HUES64 (cell line): ENCODE measurements around the gene RAPGEF2.

ENCODE experiments used
- H3K27ac ChIP-seq: 2 replicates; pipeline ENCODE4 v1.7.0; 2013; ENCODE audit warnings: low read depth, low read length, inconsistent platforms
- H3K27me3 ChIP-seq: 2 replicates; pipeline ENCODE4 v1.6.1; 2013; ENCODE audit warnings: mild to moderate bottlenecking, low read length; ENCODE audit not compliant: insufficient read depth
- H3K36me3 ChIP-seq: 2 replicates; pipeline ENCODE4 v1.6.1; 2013; ENCODE audit warnings: mild to moderate bottlenecking, low read length; ENCODE audit not compliant: insufficient read depth
- H3K4me1 ChIP-seq: 2 replicates; pipeline ENCODE4 v1.6.1; 2013; ENCODE audit warnings: mild to moderate bottlenecking, low read length, moderate library complexity; ENCODE audit not compliant: insufficient read depth
- H3K4me3 ChIP-seq: 2 replicates; pipeline ENCODE4 v1.5.1; 2013; ENCODE audit warnings: mild to moderate bottlenecking, low read length, moderate library complexity
- H3K9ac ChIP-seq: 2 replicates; pipeline ENCODE4 v1.6.1; 2013; ENCODE audit warnings: mild to moderate bottlenecking, low read depth, low read length
- H3K9me3 ChIP-seq: 2 replicates; pipeline ENCODE4 v1.6.1; 2013; ENCODE audit warnings: low read depth, low read length; ENCODE audit not compliant: insufficient read depth
- WGBS: fragments of 150-250, 120-280 bp; methylation state at CpG from one replicate; pipeline ENCODE4 v1.1.7; 2013; ENCODE audit warnings: missing lambda C conversion rate; 5-methylcytosine and 5-hydroxymethylcytosine counted together

Gene RAPGEF2

DNA sequence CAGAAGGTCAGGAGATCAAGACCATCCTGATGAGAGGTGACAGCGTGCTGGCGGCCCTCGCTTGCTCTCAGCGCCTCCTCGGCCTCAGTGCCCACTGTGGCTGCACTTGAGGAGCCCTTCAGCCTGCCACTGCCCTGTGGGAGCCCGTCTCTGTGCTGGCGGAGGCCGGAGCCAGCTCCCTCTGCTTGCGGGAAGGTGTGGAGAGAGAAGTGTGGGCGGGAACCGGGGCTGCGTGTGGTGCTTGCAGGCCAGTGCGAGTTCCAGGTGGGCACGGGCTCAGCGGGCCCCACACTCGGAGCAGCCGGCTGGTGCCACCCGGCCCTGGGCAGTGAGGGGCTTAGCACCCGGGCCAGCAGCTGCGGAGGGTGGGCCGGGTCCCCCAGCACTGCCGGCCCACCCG, 286.9 kb downstream of the RAPGEF2 start:
- 94% methylated on average over 23 of the region's 23 CpGs for WGBS
- H3K9ac ChIP-seq: no peak overlapping the region
- H3K27ac ChIP-seq: no peak overlapping the region
- no peaks in the 10 kb centered on the region for H3K4me1 ChIP-seq
- H3K4me3 ChIP-seq: no peak overlapping the region
- no peaks in the 10 kb centered on the region for H3K36me3 ChIP-seq
- H3K27me3 ChIP-seq: peaks cover 14% of the 10 kb centered on the region; the same call in 1 of the 2 replicates
- no peaks in the 10 kb centered on the region; the same call in 1 of the 2 replicates for H3K9me3 ChIP-seq

- peaks cover 5% of the 10 kb centered on the region; the same call in 1 of the 2 replicates for H3K27me3 ChIP-seq
- H3K27ac ChIP-seq: no peak overlapping the region
- H3K36me3 ChIP-seq: no peaks in the 10 kb centered on the region
- no peak overlapping the region for H3K9ac ChIP-seq
- no peaks in the 10 kb centered on the region; the same call in 1 of the 2 replicates for H3K9me3 ChIP-seq
- 97% methylated on average over 12 of the region's 12 CpGs for WGBS
- no peak overlapping the region for H3K4me3 ChIP-seq
- H3K4me1 ChIP-seq: no peaks in the 10 kb centered on the region
These were observed 287.8 kb downstream of the RAPGEF2 start for GRCh38 chr4:159390648-159391047.

DNA sequence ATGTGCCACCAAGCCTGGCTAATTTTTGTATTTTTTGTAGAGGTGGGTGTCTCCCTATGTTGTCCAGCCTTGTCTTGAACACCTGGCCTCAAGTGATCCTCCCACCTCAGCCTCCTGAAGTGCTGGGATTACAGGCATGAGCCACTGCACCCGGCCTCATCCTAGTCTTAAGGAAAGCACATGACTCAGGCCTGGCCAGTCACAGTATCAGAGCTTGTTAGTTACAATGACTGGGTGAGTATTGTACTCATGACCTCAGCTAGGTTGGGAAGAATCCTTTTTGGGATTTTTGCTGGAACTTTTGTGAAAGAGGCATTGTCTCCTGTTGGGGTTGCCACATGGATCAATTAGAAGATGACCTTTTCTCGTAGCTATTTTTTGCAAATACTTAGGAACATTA, 292.8 kb downstream of the RAPGEF2 start:
- no peaks in the 10 kb centered on the region for H3K9me3 ChIP-seq
- 93% methylated on average over 2 of the region's 2 CpGs for WGBS
- no peak overlapping the region for H3K4me3 ChIP-seq
- H3K4me1 ChIP-seq: no peaks in the 10 kb centered on the region
- no peak overlapping the region for H3K9ac ChIP-seq
- H3K27ac ChIP-seq: no peak overlapping the region
- H3K27me3 ChIP-seq: no peaks in the 10 kb centered on the region
- no peaks in the 10 kb centered on the region for H3K36me3 ChIP-seq

DNA sequence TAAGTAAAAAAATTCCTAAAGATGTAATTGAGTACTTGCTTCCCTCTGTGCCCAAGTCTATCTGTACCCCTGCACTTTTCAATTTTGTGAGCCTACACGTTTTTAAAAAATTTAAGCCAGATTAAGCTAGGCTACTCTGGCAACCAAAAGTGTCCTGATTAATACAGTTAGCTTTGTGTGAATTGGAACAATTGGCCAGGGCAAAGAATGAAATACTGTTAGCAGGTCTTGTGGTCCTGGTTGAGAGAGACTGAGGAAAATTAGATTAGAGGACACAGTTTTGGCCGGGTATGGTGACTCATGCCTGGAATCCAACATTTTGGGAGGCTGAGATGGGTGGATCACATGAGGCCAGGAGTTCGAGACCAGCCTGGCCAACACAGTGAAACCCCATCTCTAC, 293.3 kb downstream of the RAPGEF2 start:
- Histone ChIP-seq H3K27ac (no peak overlapping the region), H3K4me3 (no peak overlapping the region), H3K9me3 (no peaks in the 10 kb centered on the region), H3K9ac (no peak overlapping the region), H3K36me3 (no peaks in the 10 kb centered on the region), H3K4me1 (no peaks in the 10 kb centered on the region), H3K27me3 (no peaks in the 10 kb centered on the region)
- 94% methylated on average over 2 of the region's 3 CpGs for WGBS

DNA sequence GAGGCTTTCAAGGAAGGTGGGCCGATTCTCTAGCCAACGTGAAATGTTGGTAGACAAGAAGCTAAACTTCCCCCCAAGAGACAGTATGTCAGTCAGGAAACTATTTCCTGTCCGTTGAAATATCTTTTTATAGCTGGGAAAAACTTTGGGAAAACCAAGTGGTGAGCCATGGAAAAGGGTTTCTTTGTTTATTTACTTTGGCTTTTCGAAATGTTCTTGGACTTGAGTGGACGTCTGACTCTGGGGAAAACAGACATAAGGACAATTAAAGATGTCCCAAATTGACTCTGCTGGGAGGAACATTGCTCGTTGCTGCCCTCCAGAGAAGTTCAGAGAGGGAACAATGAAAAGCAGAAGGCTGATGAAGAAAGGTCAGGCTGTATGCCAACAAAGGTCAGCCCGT, 295.4 kb downstream of the RAPGEF2 start:
- no peaks in the 10 kb centered on the region for H3K36me3 ChIP-seq
- WGBS: 92% methylated on average over 7 of the region's 7 CpGs
- H3K9ac ChIP-seq: no peak overlapping the region
- H3K27ac ChIP-seq: no peak overlapping the region
- H3K27me3 ChIP-seq: no peaks in the 10 kb centered on the region
- H3K4me3 ChIP-seq: no peak overlapping the region
- H3K4me1 ChIP-seq: no peaks in the 10 kb centered on the region
- no peaks in the 10 kb centered on the region for H3K9me3 ChIP-seq

DNA sequence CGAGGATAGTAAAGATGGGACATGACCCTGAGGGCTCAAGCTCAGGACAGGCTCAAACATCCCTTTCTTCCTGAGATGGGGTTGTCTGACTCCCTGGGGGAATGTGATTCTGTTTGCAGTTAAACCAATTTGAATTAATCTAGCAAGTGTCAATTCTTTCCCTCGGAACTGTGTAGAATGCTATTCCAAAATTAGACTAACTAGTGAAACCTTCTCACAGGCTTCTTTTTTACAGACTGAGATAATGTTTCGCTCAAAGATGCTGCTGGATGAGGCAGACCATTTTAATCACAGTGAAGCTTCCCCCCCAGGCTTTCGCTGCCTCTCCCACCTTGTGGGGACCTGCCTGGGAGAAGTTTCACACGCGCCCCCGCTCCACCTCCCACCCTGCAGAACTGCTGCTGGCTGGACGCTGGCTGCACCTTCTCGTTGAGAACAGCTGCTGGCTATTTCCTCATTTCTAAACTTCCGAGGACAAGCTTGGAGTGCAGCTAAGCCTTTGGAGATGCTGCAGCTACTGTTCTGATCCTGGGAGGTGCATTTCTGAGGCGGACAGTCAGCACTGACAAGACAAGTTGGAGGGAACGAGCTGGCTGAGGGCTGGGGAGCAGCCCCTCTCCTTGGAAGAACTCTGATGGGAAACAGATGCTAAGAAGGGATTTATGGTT, 297.8 kb downstream of the RAPGEF2 start:
- WGBS: 87% methylated on average over 12 of the region's 12 CpGs
- H3K9me3 ChIP-seq: no peaks in the 10 kb centered on the region
- H3K27ac ChIP-seq: no peak overlapping the region
- H3K27me3 ChIP-seq: no peaks in the 10 kb centered on the region
- H3K36me3 ChIP-seq: no peaks in the 10 kb centered on the region
- no peak overlapping the region for H3K9ac ChIP-seq
- no peaks in the 10 kb centered on the region for H3K4me1 ChIP-seq
- no peak overlapping the region for H3K4me3 ChIP-seq

- 90% methylated on average over 4 of the region's 4 CpGs for WGBS
- H3K27ac ChIP-seq: no peak overlapping the region
These were observed 298.4 kb downstream of the RAPGEF2 start for GRCh38 chr4:159401226-159401712.

GRCh38 chr4:159401791-159402380, 299.0 kb downstream of the RAPGEF2 start:
- no peak overlapping the region for H3K27ac ChIP-seq
- H3K27me3 ChIP-seq: no peaks in the 10 kb centered on the region
- no peaks in the 10 kb centered on the region for H3K4me1 ChIP-seq
- H3K36me3 ChIP-seq: no peaks in the 10 kb centered on the region
- 87% methylated on average over 6 of the region's 6 CpGs for WGBS
- no peak overlapping the region for H3K9ac ChIP-seq
- H3K9me3 ChIP-seq: no peaks in the 10 kb centered on the region
- no peak overlapping the region for H3K4me3 ChIP-seq

More at GRCh38 chr4:159401226-159401712, 298.4 kb downstream of the RAPGEF2 start:
- H3K27me3 ChIP-seq: no peaks in the 10 kb centered on the region
- no peak overlapping the region for H3K4me3 ChIP-seq
- H3K4me1 ChIP-seq: no peaks in the 10 kb centered on the region
- H3K9ac ChIP-seq: no peak overlapping the region
- no peaks in the 10 kb centered on the region for H3K9me3 ChIP-seq
- no peaks in the 10 kb centered on the region for H3K36me3 ChIP-seq
